ENCODE data around the gene SLC2A9.

SLC2A9 gene

DNA sequence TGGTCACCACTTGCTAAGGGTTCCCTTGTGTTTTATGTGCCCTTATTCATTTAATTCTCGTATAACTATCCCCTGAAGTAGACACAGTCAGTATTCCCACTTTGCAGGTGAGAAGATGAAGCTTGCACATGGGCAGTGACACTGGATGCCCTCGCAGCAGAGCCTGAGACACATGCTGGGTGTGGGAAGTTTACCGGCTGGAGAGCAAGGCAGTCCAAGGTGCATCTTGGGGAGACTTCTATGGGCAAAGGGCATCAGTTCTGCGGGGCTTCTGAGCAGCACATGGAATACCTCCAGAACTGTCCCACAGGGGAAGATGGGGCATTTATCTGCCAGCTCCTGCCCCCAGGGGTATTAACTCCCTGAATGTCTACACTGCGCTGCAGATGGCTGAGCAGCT is 92.2 kb downstream of the SLC2A9 start:
- TF ChIP-seq POLR2AphosphoS5 (IDR thresholded peaks at IDR 0.05; ENCODE audit: low read depth, low read length): no peak
- TF ChIP-seq FOXP2 (optimal IDR thresholded peaks at IDR 0.05; ENCODE audit: borderline replicate concordance, extremely low read depth, extremely low read length, insufficient read depth): no peak
- TF ChIP-seq SIN3A (IDR thresholded peaks at IDR 0.05; ENCODE audit: borderline replicate concordance, insufficient read depth, low read length): no peak
- TF ChIP-seq, protein P1, sequence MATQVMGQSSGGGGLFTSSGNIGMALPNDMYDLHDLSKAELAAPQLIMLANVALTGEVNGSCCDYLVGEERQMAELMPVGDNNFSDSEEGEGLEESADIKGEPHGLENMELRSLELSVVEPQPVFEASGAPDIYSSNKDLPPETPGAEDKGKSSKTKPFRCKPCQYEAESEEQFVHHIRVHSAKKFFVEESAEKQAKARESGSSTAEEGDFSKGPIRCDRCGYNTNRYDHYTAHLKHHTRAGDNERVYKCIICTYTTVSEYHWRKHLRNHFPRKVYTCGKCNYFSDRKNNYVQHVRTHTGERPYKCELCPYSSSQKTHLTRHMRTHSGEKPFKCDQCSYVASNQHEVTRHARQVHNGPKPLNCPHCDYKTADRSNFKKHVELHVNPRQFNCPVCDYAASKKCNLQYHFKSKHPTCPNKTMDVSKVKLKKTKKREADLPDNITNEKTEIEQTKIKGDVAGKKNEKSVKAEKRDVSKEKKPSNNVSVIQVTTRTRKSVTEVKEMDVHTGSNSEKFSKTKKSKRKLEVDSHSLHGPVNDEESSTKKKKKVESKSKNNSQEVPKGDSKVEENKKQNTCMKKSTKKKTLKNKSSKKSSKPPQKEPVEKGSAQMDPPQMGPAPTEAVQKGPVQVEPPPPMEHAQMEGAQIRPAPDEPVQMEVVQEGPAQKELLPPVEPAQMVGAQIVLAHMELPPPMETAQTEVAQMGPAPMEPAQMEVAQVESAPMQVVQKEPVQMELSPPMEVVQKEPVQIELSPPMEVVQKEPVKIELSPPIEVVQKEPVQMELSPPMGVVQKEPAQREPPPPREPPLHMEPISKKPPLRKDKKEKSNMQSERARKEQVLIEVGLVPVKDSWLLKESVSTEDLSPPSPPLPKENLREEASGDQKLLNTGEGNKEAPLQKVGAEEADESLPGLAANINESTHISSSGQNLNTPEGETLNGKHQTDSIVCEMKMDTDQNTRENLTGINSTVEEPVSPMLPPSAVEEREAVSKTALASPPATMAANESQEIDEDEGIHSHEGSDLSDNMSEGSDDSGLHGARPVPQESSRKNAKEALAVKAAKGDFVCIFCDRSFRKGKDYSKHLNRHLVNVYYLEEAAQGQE (IDR thresholded peaks at IDR 0.05; ENCODE audit: insufficient read depth in 1 of 2, low read depth in 2 of 2, low read length in 2 of 2): no peak
- TF ChIP-seq TAF1 (IDR thresholded peaks at IDR 0.05; ENCODE audit: borderline replicate concordance, insufficient read depth, low read length): no peak

DNA sequence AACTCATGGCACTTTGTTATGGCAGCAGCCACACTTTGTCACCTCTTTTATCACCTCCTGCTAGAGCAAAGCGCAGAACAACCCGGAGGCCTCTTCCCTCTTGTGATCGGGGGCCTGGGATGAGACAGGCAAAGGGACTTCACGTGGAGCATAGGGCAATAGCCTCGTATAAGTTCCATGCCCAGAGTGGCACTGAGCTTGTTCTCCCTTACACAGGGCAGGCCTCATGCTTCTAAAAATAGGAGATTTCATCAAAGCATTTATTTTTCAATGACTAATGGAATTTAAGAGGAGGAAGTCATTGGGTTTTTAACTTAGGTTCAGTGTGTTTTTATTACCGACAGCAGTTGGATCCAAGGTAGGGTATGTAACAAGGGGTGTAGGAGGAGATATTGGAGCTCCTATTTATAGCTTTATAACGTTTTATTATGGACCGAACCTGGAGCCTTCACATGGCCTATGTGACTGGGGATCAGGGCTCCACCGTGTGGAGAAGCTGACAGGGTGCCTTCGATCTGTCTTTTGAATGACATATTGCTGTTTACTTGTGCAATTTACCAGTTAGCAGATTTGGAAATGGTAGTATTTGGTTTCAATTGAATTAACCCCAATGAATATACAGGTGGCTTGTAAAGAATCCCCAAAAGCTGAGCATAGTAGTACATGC is 93.8 kb downstream of the SLC2A9 start:
- TF ChIP-seq FOXP2 (optimal IDR thresholded peaks at IDR 0.05; ENCODE audit: borderline replicate concordance, extremely low read depth, extremely low read length, insufficient read depth) (no peak), POLR2AphosphoS5 (IDR thresholded peaks at IDR 0.05; ENCODE audit: low read depth, low read length) (no peak)
- TF ChIP-seq, protein P1 (IDR thresholded peaks at IDR 0.05; ENCODE audit: insufficient read depth in 1 of 2, low read depth in 2 of 2, low read length in 2 of 2): no peak

DNA sequence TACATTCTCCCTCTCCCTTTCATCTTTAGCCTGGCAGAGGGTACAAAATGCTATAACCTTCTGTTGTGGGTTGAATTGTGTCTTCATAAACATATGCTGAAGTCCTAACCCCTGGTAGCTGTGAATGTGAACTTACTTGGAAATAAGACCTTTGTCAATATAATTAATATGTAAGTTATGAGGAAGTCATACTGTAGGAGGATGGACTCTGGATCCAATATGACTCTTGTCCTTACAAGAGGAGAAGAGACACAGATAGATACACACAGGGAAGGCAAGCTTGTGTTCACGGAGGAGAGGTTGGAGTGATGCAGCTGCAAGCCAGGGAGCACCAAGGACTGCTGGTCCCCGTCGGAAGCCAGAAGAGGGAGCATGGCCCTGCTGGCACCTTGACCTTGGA is 94.7 kb downstream of the SLC2A9 start:
- no peak for TF ChIP-seq TAF1 (IDR thresholded peaks at IDR 0.05; ENCODE audit: borderline replicate concordance, insufficient read depth, low read length)
- no peak for TF ChIP-seq POLR2AphosphoS5 (IDR thresholded peaks at IDR 0.05; ENCODE audit: low read depth, low read length)
- TF ChIP-seq, protein P1 (IDR thresholded peaks at IDR 0.05; ENCODE audit: insufficient read depth in 1 of 2, low read depth in 2 of 2, low read length in 2 of 2): no peak
- TF ChIP-seq FOXP2 (optimal IDR thresholded peaks at IDR 0.05; ENCODE audit: borderline replicate concordance, extremely low read depth, extremely low read length, insufficient read depth): no peak
- no peak for TF ChIP-seq SIN3A (IDR thresholded peaks at IDR 0.05; ENCODE audit: borderline replicate concordance, insufficient read depth, low read length)

DNA sequence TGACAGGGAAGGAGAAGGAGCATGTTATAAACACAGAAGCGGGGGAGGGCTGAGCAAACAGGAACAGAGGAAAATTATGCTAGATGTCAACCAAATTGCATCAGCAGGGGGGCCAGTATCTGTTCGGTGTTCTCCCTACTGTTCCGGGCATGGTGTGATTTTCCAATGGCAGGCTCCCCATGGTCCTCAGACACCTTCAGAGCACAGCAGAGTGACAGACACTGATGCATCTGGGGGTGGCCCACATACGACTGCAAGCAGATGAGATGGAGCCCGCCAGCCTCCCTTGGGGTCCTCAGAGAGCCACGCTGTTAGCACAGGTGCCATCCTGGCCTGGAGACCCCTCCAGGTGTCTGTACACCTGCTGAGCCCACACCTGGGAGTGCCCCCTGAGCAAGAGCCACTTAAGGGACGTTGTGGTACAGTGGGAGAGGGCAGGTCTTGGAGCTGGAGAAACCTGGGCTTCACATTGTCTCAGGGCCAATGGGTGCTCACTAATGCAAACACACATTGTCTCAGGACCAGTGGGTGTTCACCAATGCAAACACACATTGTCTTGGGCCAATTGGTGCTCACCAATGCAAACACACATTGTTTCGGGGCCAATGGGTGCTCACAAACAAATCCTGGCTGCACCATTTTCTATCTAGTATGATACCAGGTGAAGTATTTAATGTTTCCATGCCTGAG is 95.4 kb downstream of the SLC2A9 start:
- TF ChIP-seq FOXP2 (optimal IDR thresholded peaks at IDR 0.05; ENCODE audit: borderline replicate concordance, extremely low read depth, extremely low read length, insufficient read depth): no peak
- TF ChIP-seq POLR2AphosphoS5 (IDR thresholded peaks at IDR 0.05; ENCODE audit: low read depth, low read length): no peak
- no peak for TF ChIP-seq TAF1 (IDR thresholded peaks at IDR 0.05; ENCODE audit: borderline replicate concordance, insufficient read depth, low read length)
- TF ChIP-seq, protein P1 (IDR thresholded peaks at IDR 0.05; ENCODE audit: insufficient read depth in 1 of 2, low read depth in 2 of 2, low read length in 2 of 2): no peak
- no peak for TF ChIP-seq SIN3A (IDR thresholded peaks at IDR 0.05; ENCODE audit: borderline replicate concordance, insufficient read depth, low read length)
